H1 (cell line): ENCODE measurements around the gene ADGRB3. TPM values are rescaled to one million over a fixed set of nuclear protein-coding genes. Genes with fewer than 3 reads are reported as not detected.
"Not testable (repeated sequence)": the region's sequence is repeated elsewhere in the genome, so short reads cannot be mapped to it uniquely, and the experiment has no call there.

ENCODE experiments used
- CTCF ChIA-PET: fragments of 300-600 bp; sonication (Branson Sonifier 250); formaldehyde crosslinking; loops from one replicate; lab custom pipeline; 2021; ENCODE audit not compliant: partially characterized antibody; lab: Charles Lee
- POLR2A ChIA-PET: fragments of 300-600 bp; sonication (Branson Sonifier 250); formaldehyde crosslinking; loops from one replicate; lab custom pipeline; 2021; ENCODE audit warnings: inconsistent platforms; ENCODE audit not compliant: partially characterized antibody; lab: Charles Lee
- DNase-seq, 2 experiments: peaks; one replicate each; pipeline versions ENCODE4 v3.0.0 to v3.0.0-alpha.2; 2010 to 2022; ENCODE audit warnings: low spot score in 2 of 2, low read depth in 1 of 2, mixed read lengths in 1 of 2
- FAIRE-seq: peaks from 2 replicates; lab custom pipeline; 2011; peaks lifted over from hg19 to GRCh38; lab: Jason Lieb, UNC
- H2AFZ ChIP-seq: 2 replicates; pipeline ENCODE4 v1.8.1; 2012; ENCODE audit warnings: low read length, inconsistent platforms
- H2AK5ac ChIP-seq: 2 replicates; pipeline ENCODE4 v1.6.1; 2013; ENCODE audit warnings: low read depth, low read length
- H2BK120ac ChIP-seq: replicated peaks from 2 replicates; pipeline ENCODE3; 2013; ENCODE audit warnings: low read depth, low read length, inconsistent platforms
- H2BK12ac ChIP-seq: 2 replicates; pipeline ENCODE4 v1.6.1; 2013; ENCODE audit warnings: low read depth, low read length
- H2BK15ac ChIP-seq: 2 replicates; pipeline ENCODE4 v1.6.1; 2013; ENCODE audit warnings: low read length
- H2BK20ac ChIP-seq: 2 replicates; pipeline ENCODE4 v1.6.1; 2013; ENCODE audit warnings: low read length
- H2BK5ac ChIP-seq: 2 replicates; pipeline ENCODE4 v1.6.1; 2013; ENCODE audit warnings: low read depth, low read length
- H3K14ac ChIP-seq: 2 replicates; pipeline ENCODE4 v1.6.1; 2013; ENCODE audit warnings: inconsistent platforms; ENCODE audit not compliant: insufficient read length
- H3K18ac ChIP-seq: 2 replicates; pipeline ENCODE4 v1.6.1; 2013; ENCODE audit warnings: low read length; ENCODE audit errors: extremely low read depth
- H3K23ac ChIP-seq: 2 replicates; pipeline ENCODE4 v1.6.1; 2013; ENCODE audit warnings: inconsistent platforms; ENCODE audit not compliant: insufficient read length
- H3K23me2 ChIP-seq: 2 replicates; pipeline ENCODE4 v1.6.1; 2013; ENCODE audit warnings: low read depth, low read length
- H3K27ac ChIP-seq: 2 replicates; pipeline ENCODE4 v1.6.1; 2011; ENCODE audit warnings: low read depth, low read length, inconsistent platforms
- H3K27me3 ChIP-seq, 4 experiments: replicated peaks in 1 of 4; 1 replicate in 1 of 4; 2 replicates in 3 of 4; pipeline versions ENCODE4 v1.6.1 to v1.8.1; 2011 to 2013; ENCODE audit warnings: low read length in 3 of 4, mild to moderate bottlenecking in 3 of 4, inconsistent platforms in 2 of 4, mixed read lengths in 2 of 4, moderate library complexity in 1 of 4; ENCODE audit not compliant: control insufficient read depth in 3 of 4, insufficient read depth in 3 of 4; ENCODE audit errors: extremely low read depth in 1 of 4
- H3K36me3 ChIP-seq, 4 experiments: 2 replicates each; pipeline versions ENCODE4 v1.6.1 to v1.8.1; 2011 to 2013; ENCODE audit warnings: mild to moderate bottlenecking in 4 of 4, low read length in 3 of 4, moderate library complexity in 2 of 4, control low read depth in 1 of 4, inconsistent platforms in 1 of 4; ENCODE audit not compliant: insufficient read depth in 4 of 4, control insufficient read depth in 2 of 4
- H3K4ac ChIP-seq: replicated peaks from 2 replicates; pipeline ENCODE3; 2013; ENCODE audit warnings: low read length, low read depth, mixed read lengths, inconsistent platforms; ENCODE audit not compliant: insufficient read length
- H3K4me1 ChIP-seq, 4 experiments: replicated peaks in 1 of 4; 1 replicate in 1 of 4; 2 replicates in 3 of 4; pipeline versions ENCODE4 v1.6.1 to v1.8.1; 2011 to 2013; ENCODE audit warnings: low read length in 3 of 4, inconsistent platforms in 2 of 4, mixed read lengths in 1 of 4; ENCODE audit not compliant: insufficient read depth in 4 of 4, control insufficient read depth in 3 of 4
- H3K4me2 ChIP-seq, 2 experiments: 2 replicates each; pipeline versions ENCODE4 v1.6.1 to v1.8.1; 2011 to 2013; ENCODE audit warnings: low read depth in 2 of 2, low read length in 2 of 2, control low read depth in 1 of 2, inconsistent platforms in 1 of 2, mild to moderate bottlenecking in 1 of 2; ENCODE audit not compliant: insufficient read depth in 1 of 2
- H3K4me3 ChIP-seq, 4 experiments: fragments of 200-600, 300-600 bp in 1 of 4; sonication (generic), shearing (Covaris generic), sonication (Bioruptor Twin) in 1 of 4; 2 replicates each; pipeline versions ENCODE4 v1.5.1 to v1.8.1; 2011 to 2016; ENCODE audit warnings: low read length in 4 of 4, low read depth in 3 of 4, control low read depth in 2 of 4, inconsistent platforms in 2 of 4, mild to moderate bottlenecking in 2 of 4, mixed read lengths in 1 of 4, moderate library complexity in 1 of 4; ENCODE audit not compliant: insufficient read depth in 2 of 4; ENCODE audit errors: extremely low read depth in 1 of 4
- H3K56ac ChIP-seq: replicated peaks from 2 replicates; pipeline ENCODE3; 2013; ENCODE audit warnings: low read depth, mild to moderate bottlenecking, mixed read lengths, low read length, inconsistent platforms; ENCODE audit not compliant: insufficient read length
- H3K79me1 ChIP-seq: 2 replicates; pipeline ENCODE4 v1.6.1; 2013; ENCODE audit warnings: low read depth, low read length, control low read depth
- H3K79me2 ChIP-seq, 2 experiments: 2 replicates each; pipeline versions ENCODE4 v1.6.1 to v1.8.1; 2012 to 2013; ENCODE audit warnings: low read length in 2 of 2, mild to moderate bottlenecking in 2 of 2, inconsistent platforms in 1 of 2; ENCODE audit not compliant: insufficient read depth in 2 of 2, control insufficient read depth in 1 of 2
- H3K9ac ChIP-seq, 4 experiments: replicated peaks in 1 of 4; 1 replicate in 1 of 4; 2 replicates in 3 of 4; pipeline versions ENCODE4 v1.6.1 to v1.8.1; 2011 to 2013; ENCODE audit warnings: low read depth in 3 of 4, low read length in 3 of 4, control low read depth in 2 of 4, mild to moderate bottlenecking in 2 of 4, moderate library complexity in 2 of 4, inconsistent platforms in 1 of 4; ENCODE audit errors: extremely low read depth in 1 of 4
- H3K9me3 ChIP-seq, 2 experiments: 2 replicates each; pipeline versions ENCODE4 v1.6.1 to v1.8.1; 2012 to 2013; ENCODE audit warnings: mild to moderate bottlenecking in 2 of 2, moderate library complexity in 2 of 2, control low read depth in 1 of 2, inconsistent platforms in 1 of 2, low read depth in 1 of 2, low read length in 1 of 2, mixed read lengths in 1 of 2; ENCODE audit not compliant: insufficient read depth in 2 of 2
- H4K20me1 ChIP-seq, 2 experiments: replicated peaks in 1 of 2; 2 replicates each; pipeline versions ENCODE3 to v1.8.1; 2011 to 2013; ENCODE audit warnings: inconsistent platforms in 2 of 2, low read length in 2 of 2, mild to moderate bottlenecking in 1 of 2; ENCODE audit not compliant: insufficient read depth in 2 of 2, control insufficient read depth in 1 of 2
- H4K5ac ChIP-seq: 2 replicates; pipeline ENCODE4 v1.6.1; 2013; ENCODE audit warnings: low read length, low read depth, mixed read lengths, inconsistent platforms; ENCODE audit not compliant: insufficient read length
- H4K8ac ChIP-seq: 2 replicates; pipeline ENCODE4 v1.8.0; 2013; ENCODE audit warnings: mild to moderate bottlenecking, moderate library complexity, low read length, inconsistent platforms; ENCODE audit not compliant: insufficient read depth; ENCODE audit errors: extremely low read depth
- H4K91ac ChIP-seq: replicated peaks from 2 replicates; pipeline ENCODE3; 2013; ENCODE audit warnings: low read length, mixed read lengths, inconsistent platforms; ENCODE audit not compliant: insufficient read length
- KDM5A ChIP-seq: fragments of 200-600 bp; IDR thresholded peaks from 2 replicates; pipeline ENCODE4 v1.7.1; 2012; ENCODE audit warnings: mild to moderate bottlenecking, low read length, inconsistent platforms, mixed read lengths
- RXRA ChIP-seq: IDR thresholded peaks from 2 replicates; pipeline ENCODE4 v1.6.1; 2011; ENCODE audit warnings: low read depth, mild to moderate bottlenecking, low read length, moderate library complexity; ENCODE audit not compliant: insufficient read depth
- SP2 ChIP-seq: IDR thresholded peaks from 2 replicates; pipeline ENCODE4 v1.6.1; 2012; ENCODE audit warnings: mild to moderate bottlenecking, low read length, inconsistent platforms
- WGBS, 2 experiments: shearing (Covaris generic) in 1 of 2; methylation state at CpG; one replicate each; pipeline versions ENCODE4 v1.1.6 to v1.1.7; 2013 to 2015; ENCODE audit warnings: low lambda C conversion rate in 2 of 2, mixed read lengths in 2 of 2, inconsistent platforms in 1 of 2, low coverage in 1 of 2, missing lambda C conversion rate in 1 of 2; ENCODE audit not compliant: insufficient replicate concordance in 2 of 2, insufficient coverage in 1 of 2, insufficient read length in 1 of 2; ENCODE audit errors: extremely low coverage in 1 of 2, missing lambda C conversion rate in 1 of 2; 5-methylcytosine and 5-hydroxymethylcytosine counted together
- polyA plus RNA-seq, 7 experiments: library from polyadenylated mRNA; depleted of rRNA in 3 of 7; stranded (reverse) in 5 of 7; unstranded in 2 of 7; fragments of >200 nt in 5 of 7; fragments of 200-250 nt in 2 of 7; gene quantifications; 1 replicate in 5 of 7; 2 replicates in 1 of 7; 4 replicates in 1 of 7; pipeline versions ENCODE4 v1.2.1 to v1.2.3, GENCODE V29; 2011 to 2013; ENCODE audit warnings: missing spikeins in 2 of 7, mixed read lengths in 2 of 7
- total RNA-seq: library from RNA; stranded (reverse); fragmentation: NEBNext Ultra II Directional; extraction: Animal tissue kit (Norgen Biotek cat#: 25700); gene quantifications from 2 replicates; pipeline ENCODE4 v1.2.1, GENCODE V29; 2021

Gene ADGRB3
- total and polyA plus RNA-seq, 2 of the 8 experiments (the other 6 are each of a cell fraction or from before 2014, with no cell fraction given), result 0.35 to 1.2 TPM

DNA sequence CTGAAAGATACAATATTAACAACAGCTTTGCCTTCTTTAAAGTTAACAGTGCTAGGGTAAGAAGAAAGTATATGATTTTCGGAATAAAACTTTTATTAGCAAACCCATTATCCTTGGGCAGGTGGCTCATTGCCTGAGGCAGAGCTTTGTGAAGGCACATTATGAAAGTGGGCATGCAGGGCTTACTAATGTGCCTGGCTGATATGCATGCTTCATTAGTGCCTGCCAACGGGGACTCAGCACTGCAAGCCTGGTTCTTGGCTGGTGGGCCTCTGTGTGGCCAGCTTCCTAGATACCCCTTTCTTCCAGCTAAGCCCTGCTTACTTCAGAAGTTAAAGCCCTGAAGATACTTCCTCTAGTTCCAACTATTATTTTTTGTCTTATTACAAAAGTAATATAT lies 481.6 kb downstream of the ADGRB3 start (continued):
- TF ChIP-seq SP2, result no peak
- TF ChIP-seq KDM5A, result no peak
- TF ChIP-seq RXRA, result no peak

DNA sequence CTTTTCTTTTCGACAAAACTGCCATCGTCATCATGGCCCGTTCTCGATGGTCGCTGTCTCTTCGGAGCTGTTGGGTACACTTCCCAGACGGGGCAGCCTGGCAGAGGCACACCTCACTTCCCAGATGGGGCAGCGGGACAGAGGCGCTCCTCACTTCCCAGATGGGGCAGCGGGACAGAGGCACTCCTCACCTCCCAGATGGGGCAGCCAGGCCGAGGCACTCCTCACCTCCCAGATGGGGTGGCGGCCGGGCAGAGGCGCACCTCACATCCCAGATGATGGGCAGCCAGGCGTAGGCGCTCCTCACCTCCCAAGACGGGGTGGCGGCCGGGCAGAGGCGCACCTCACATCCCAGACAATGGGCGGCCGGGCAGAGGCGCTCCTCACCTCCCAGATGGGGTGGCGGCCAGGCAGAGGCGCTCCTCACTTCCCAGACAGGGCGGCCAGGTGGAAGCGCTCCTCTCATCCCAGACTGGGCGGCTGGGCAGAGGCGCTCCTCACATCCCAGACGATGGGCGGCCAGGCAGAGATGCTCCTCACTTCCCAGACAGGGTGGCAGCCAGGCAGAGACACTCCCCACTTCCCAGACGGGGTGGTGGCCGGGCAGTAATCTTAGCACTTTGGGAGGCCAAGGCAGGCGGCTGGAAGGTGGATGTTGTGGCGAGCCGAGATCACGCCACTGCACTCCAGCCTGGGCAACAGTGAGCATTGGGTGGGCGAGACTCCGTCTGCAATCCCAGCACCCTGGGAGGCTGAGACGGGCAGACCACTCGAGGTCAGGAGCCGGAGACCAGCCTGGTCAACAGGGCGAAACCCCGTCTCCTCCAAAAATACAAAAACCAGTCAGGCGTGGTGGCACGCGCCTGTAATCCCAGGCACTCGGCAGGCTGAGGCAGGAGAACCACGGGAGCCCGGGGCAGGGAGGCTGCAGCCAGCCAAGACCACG lies 486.7 kb downstream of the ADGRB3 start:
- H3K27me3 ChIP-seq, H3K56ac ChIP-seq, H3K4ac ChIP-seq, H2BK20ac ChIP-seq, DNase-seq, H2BK15ac ChIP-seq, H3K14ac ChIP-seq, H3K9ac ChIP-seq, H3K36me3 ChIP-seq, H4K91ac ChIP-seq, H3K4me2 ChIP-seq, H3K18ac ChIP-seq, H4K5ac ChIP-seq, H3K23me2 ChIP-seq, H4K20me1 ChIP-seq, H3K23ac ChIP-seq, H3K79me1 ChIP-seq, H3K4me3 ChIP-seq, H2BK5ac ChIP-seq, H3K4me1 ChIP-seq, CTCF ChIA-PET, H2BK120ac ChIP-seq, H2BK12ac ChIP-seq, H4K8ac ChIP-seq, FAIRE-seq, H3K79me2 ChIP-seq, H2AFZ ChIP-seq, H3K27ac ChIP-seq, H2AK5ac ChIP-seq, POLR2A ChIA-PET: not testable (repeated sequence)
- 95% methylated on average over 30 of the region's 51 CpGs; no CpG with 5 or more reads in 1 of the 2 experiments for WGBS, 2 experiments
- peaks cover 0 to 14% of the 10 kb centered on the region in 2 experiments; a peak in 3 of 4 replicates for H3K9me3 ChIP-seq
